H1 (cell line): ENCODE data around the gene MSI1. TPM values are rescaled to one million over a fixed set of nuclear protein-coding genes. Genes with fewer than 3 reads are reported as not detected.
A peak's percentile ranks its signal among the peaks of the same experiment; 100 is the strongest.

ENCODE experiments used
- CTCF ChIA-PET: fragments of 300-600 bp; sonication (Branson Sonifier 250); formaldehyde crosslinking; loops from one replicate; lab custom pipeline; 2021; ENCODE audit not compliant: partially characterized antibody; lab: Charles Lee
- POLR2A ChIA-PET: fragments of 300-600 bp; sonication (Branson Sonifier 250); formaldehyde crosslinking; loops from one replicate; lab custom pipeline; 2021; ENCODE audit warnings: inconsistent platforms; ENCODE audit not compliant: partially characterized antibody; lab: Charles Lee
- DNase-seq, 2 experiments: peaks; one replicate each; pipeline versions ENCODE4 v3.0.0 to v3.0.0-alpha.2; 2010 to 2022; ENCODE audit warnings: low spot score in 2 of 2, low read depth in 1 of 2, mixed read lengths in 1 of 2
- FAIRE-seq: peaks from 2 replicates; lab custom pipeline; 2011; peaks lifted over from hg19 to GRCh38; lab: Jason Lieb, UNC
- H2AFZ ChIP-seq: 2 replicates; pipeline ENCODE4 v1.8.1; 2012; ENCODE audit warnings: low read length, inconsistent platforms
- H2AK5ac ChIP-seq: 2 replicates; pipeline ENCODE4 v1.6.1; 2013; ENCODE audit warnings: low read depth, low read length
- H2BK120ac ChIP-seq: replicated peaks from 2 replicates; pipeline ENCODE3; 2013; ENCODE audit warnings: low read depth, low read length, inconsistent platforms
- H2BK12ac ChIP-seq: 2 replicates; pipeline ENCODE4 v1.6.1; 2013; ENCODE audit warnings: low read depth, low read length
- H2BK15ac ChIP-seq: 2 replicates; pipeline ENCODE4 v1.6.1; 2013; ENCODE audit warnings: low read length
- H2BK20ac ChIP-seq: 2 replicates; pipeline ENCODE4 v1.6.1; 2013; ENCODE audit warnings: low read length
- H2BK5ac ChIP-seq: 2 replicates; pipeline ENCODE4 v1.6.1; 2013; ENCODE audit warnings: low read depth, low read length
- H3K14ac ChIP-seq: 2 replicates; pipeline ENCODE4 v1.6.1; 2013; ENCODE audit warnings: inconsistent platforms; ENCODE audit not compliant: insufficient read length
- H3K18ac ChIP-seq: 2 replicates; pipeline ENCODE4 v1.6.1; 2013; ENCODE audit warnings: low read length; ENCODE audit errors: extremely low read depth
- H3K23ac ChIP-seq: 2 replicates; pipeline ENCODE4 v1.6.1; 2013; ENCODE audit warnings: inconsistent platforms; ENCODE audit not compliant: insufficient read length
- H3K23me2 ChIP-seq: 2 replicates; pipeline ENCODE4 v1.6.1; 2013; ENCODE audit warnings: low read depth, low read length
- H3K27ac ChIP-seq: 2 replicates; pipeline ENCODE4 v1.6.1; 2011; ENCODE audit warnings: low read depth, low read length, inconsistent platforms
- H3K27me3 ChIP-seq, 4 experiments: replicated peaks in 1 of 4; 1 replicate in 1 of 4; 2 replicates in 3 of 4; pipeline versions ENCODE4 v1.6.1 to v1.8.1; 2011 to 2013; ENCODE audit warnings: low read length in 3 of 4, mild to moderate bottlenecking in 3 of 4, inconsistent platforms in 2 of 4, mixed read lengths in 2 of 4, moderate library complexity in 1 of 4; ENCODE audit not compliant: control insufficient read depth in 3 of 4, insufficient read depth in 3 of 4; ENCODE audit errors: extremely low read depth in 1 of 4
- H3K36me3 ChIP-seq, 4 experiments: 2 replicates each; pipeline versions ENCODE4 v1.6.1 to v1.8.1; 2011 to 2013; ENCODE audit warnings: mild to moderate bottlenecking in 4 of 4, low read length in 3 of 4, moderate library complexity in 2 of 4, control low read depth in 1 of 4, inconsistent platforms in 1 of 4; ENCODE audit not compliant: insufficient read depth in 4 of 4, control insufficient read depth in 2 of 4
- H3K4ac ChIP-seq: replicated peaks from 2 replicates; pipeline ENCODE3; 2013; ENCODE audit warnings: low read length, low read depth, mixed read lengths, inconsistent platforms; ENCODE audit not compliant: insufficient read length
- H3K4me1 ChIP-seq, 4 experiments: replicated peaks in 1 of 4; 1 replicate in 1 of 4; 2 replicates in 3 of 4; pipeline versions ENCODE4 v1.6.1 to v1.8.1; 2011 to 2013; ENCODE audit warnings: low read length in 3 of 4, inconsistent platforms in 2 of 4, mixed read lengths in 1 of 4; ENCODE audit not compliant: insufficient read depth in 4 of 4, control insufficient read depth in 3 of 4
- H3K4me2 ChIP-seq, 2 experiments: 2 replicates each; pipeline versions ENCODE4 v1.6.1 to v1.8.1; 2011 to 2013; ENCODE audit warnings: low read depth in 2 of 2, low read length in 2 of 2, control low read depth in 1 of 2, inconsistent platforms in 1 of 2, mild to moderate bottlenecking in 1 of 2; ENCODE audit not compliant: insufficient read depth in 1 of 2
- H3K4me3 ChIP-seq, 4 experiments: fragments of 200-600, 300-600 bp in 1 of 4; sonication (generic), shearing (Covaris generic), sonication (Bioruptor Twin) in 1 of 4; 2 replicates each; pipeline versions ENCODE4 v1.5.1 to v1.8.1; 2011 to 2016; ENCODE audit warnings: low read length in 4 of 4, low read depth in 3 of 4, control low read depth in 2 of 4, inconsistent platforms in 2 of 4, mild to moderate bottlenecking in 2 of 4, mixed read lengths in 1 of 4, moderate library complexity in 1 of 4; ENCODE audit not compliant: insufficient read depth in 2 of 4; ENCODE audit errors: extremely low read depth in 1 of 4
- H3K56ac ChIP-seq: replicated peaks from 2 replicates; pipeline ENCODE3; 2013; ENCODE audit warnings: low read depth, mild to moderate bottlenecking, mixed read lengths, low read length, inconsistent platforms; ENCODE audit not compliant: insufficient read length
- H3K79me1 ChIP-seq: 2 replicates; pipeline ENCODE4 v1.6.1; 2013; ENCODE audit warnings: low read depth, low read length, control low read depth
- H3K79me2 ChIP-seq, 2 experiments: 2 replicates each; pipeline versions ENCODE4 v1.6.1 to v1.8.1; 2012 to 2013; ENCODE audit warnings: low read length in 2 of 2, mild to moderate bottlenecking in 2 of 2, inconsistent platforms in 1 of 2; ENCODE audit not compliant: insufficient read depth in 2 of 2, control insufficient read depth in 1 of 2
- H3K9ac ChIP-seq, 4 experiments: replicated peaks in 1 of 4; 1 replicate in 1 of 4; 2 replicates in 3 of 4; pipeline versions ENCODE4 v1.6.1 to v1.8.1; 2011 to 2013; ENCODE audit warnings: low read depth in 3 of 4, low read length in 3 of 4, control low read depth in 2 of 4, mild to moderate bottlenecking in 2 of 4, moderate library complexity in 2 of 4, inconsistent platforms in 1 of 4; ENCODE audit errors: extremely low read depth in 1 of 4
- H3K9me3 ChIP-seq, 2 experiments: 2 replicates each; pipeline versions ENCODE4 v1.6.1 to v1.8.1; 2012 to 2013; ENCODE audit warnings: mild to moderate bottlenecking in 2 of 2, moderate library complexity in 2 of 2, control low read depth in 1 of 2, inconsistent platforms in 1 of 2, low read depth in 1 of 2, low read length in 1 of 2, mixed read lengths in 1 of 2; ENCODE audit not compliant: insufficient read depth in 2 of 2
- H4K20me1 ChIP-seq, 2 experiments: replicated peaks in 1 of 2; 2 replicates each; pipeline versions ENCODE3 to v1.8.1; 2011 to 2013; ENCODE audit warnings: inconsistent platforms in 2 of 2, low read length in 2 of 2, mild to moderate bottlenecking in 1 of 2; ENCODE audit not compliant: insufficient read depth in 2 of 2, control insufficient read depth in 1 of 2
- H4K5ac ChIP-seq: 2 replicates; pipeline ENCODE4 v1.6.1; 2013; ENCODE audit warnings: low read length, low read depth, mixed read lengths, inconsistent platforms; ENCODE audit not compliant: insufficient read length
- H4K8ac ChIP-seq: 2 replicates; pipeline ENCODE4 v1.8.0; 2013; ENCODE audit warnings: mild to moderate bottlenecking, moderate library complexity, low read length, inconsistent platforms; ENCODE audit not compliant: insufficient read depth; ENCODE audit errors: extremely low read depth
- H4K91ac ChIP-seq: replicated peaks from 2 replicates; pipeline ENCODE3; 2013; ENCODE audit warnings: low read length, mixed read lengths, inconsistent platforms; ENCODE audit not compliant: insufficient read length
- ASH2L ChIP-seq: fragments of 200-600, 300-600 bp; sonication (generic); IDR thresholded peaks from one replicate; pipeline ENCODE4 v1.7.1; 2017; ENCODE audit warnings: low read length
- BACH1 ChIP-seq: IDR thresholded peaks from 2 replicates; pipeline ENCODE4 v1.6.1; 2012; ENCODE audit warnings: low read length, improper control_type of control experiment
- EP300 ChIP-seq, 2 experiments: IDR thresholded peaks; 1 replicate in 1 of 2; 2 replicates in 1 of 2; pipeline ENCODE4 v1.6.1; 2011 to 2012; ENCODE audit warnings: low read depth in 2 of 2, low read length in 2 of 2, mild to moderate bottlenecking in 2 of 2, borderline replicate concordance in 1 of 2, inconsistent platforms in 1 of 2, moderate library complexity in 1 of 2
- HDAC2 ChIP-seq, 2 experiments: fragments of 300-600 bp in 1 of 2; sonication (generic) in 1 of 2; IDR thresholded peaks; 2 replicates each; pipeline ENCODE4 v1.6.1; 2011 to 2012; ENCODE audit warnings: low read depth in 2 of 2, low read length in 2 of 2, mild to moderate bottlenecking in 2 of 2, moderate library complexity in 2 of 2, borderline replicate concordance in 1 of 2, inconsistent platforms in 1 of 2
- KDM4A ChIP-seq: IDR thresholded peaks from one replicate; pipeline ENCODE4 v1.7.1; 2012; ENCODE audit warnings: low read depth, mild to moderate bottlenecking, moderate library complexity, low read length, inconsistent platforms; ENCODE audit not compliant: severe bottlenecking
- POLR2AphosphoS5 ChIP-seq: IDR thresholded peaks from 2 replicates; pipeline ENCODE4 v1.6.1; 2011; ENCODE audit warnings: low read depth, low read length
- POU5F1 ChIP-seq: IDR thresholded peaks from 2 replicates; pipeline ENCODE4 v1.6.1; 2011; ENCODE audit warnings: low read depth, mild to moderate bottlenecking, low read length, moderate library complexity
- SIN3A ChIP-seq, 2 experiments: IDR thresholded peaks in 1 of 2; conservative IDR thresholded peaks in 1 of 2; 2 replicates each; pipeline ENCODE4 v1.6.1; 2011 to 2012; ENCODE audit warnings: low read length in 2 of 2, improper control_type of control experiment in 1 of 2, low read depth in 1 of 2, mild to moderate bottlenecking in 1 of 2
- SP2 ChIP-seq: IDR thresholded peaks from 2 replicates; pipeline ENCODE4 v1.6.1; 2012; ENCODE audit warnings: mild to moderate bottlenecking, low read length, inconsistent platforms
- SRF ChIP-seq: IDR thresholded peaks from 2 replicates; pipeline ENCODE4 v1.6.1; 2011; ENCODE audit warnings: mild to moderate bottlenecking, low read depth, low read length, moderate library complexity
- WGBS, 2 experiments: shearing (Covaris generic) in 1 of 2; methylation state at CpG; one replicate each; pipeline versions ENCODE4 v1.1.6 to v1.1.7; 2013 to 2015; ENCODE audit warnings: low lambda C conversion rate in 2 of 2, mixed read lengths in 2 of 2, inconsistent platforms in 1 of 2, low coverage in 1 of 2, missing lambda C conversion rate in 1 of 2; ENCODE audit not compliant: insufficient replicate concordance in 2 of 2, insufficient coverage in 1 of 2, insufficient read length in 1 of 2; ENCODE audit errors: extremely low coverage in 1 of 2, missing lambda C conversion rate in 1 of 2; 5-methylcytosine and 5-hydroxymethylcytosine counted together
- polyA plus RNA-seq, 7 experiments: library from polyadenylated mRNA; depleted of rRNA in 3 of 7; stranded (reverse) in 5 of 7; unstranded in 2 of 7; fragments of >200 nt in 5 of 7; fragments of 200-250 nt in 2 of 7; gene quantifications; 1 replicate in 5 of 7; 2 replicates in 1 of 7; 4 replicates in 1 of 7; pipeline versions ENCODE4 v1.2.1 to v1.2.3, GENCODE V29; 2011 to 2013; ENCODE audit warnings: missing spikeins in 2 of 7, mixed read lengths in 2 of 7
- total RNA-seq: library from RNA; stranded (reverse); fragmentation: NEBNext Ultra II Directional; extraction: Animal tissue kit (Norgen Biotek cat#: 25700); gene quantifications from 2 replicates; pipeline ENCODE4 v1.2.1, GENCODE V29; 2021

The MSI1 gene
- total and polyA plus RNA-seq, 2 of the 8 experiments (the other 6 are each of a cell fraction or from before 2014, with no cell fraction given), result 13.5 to 51.9 TPM

DNA sequence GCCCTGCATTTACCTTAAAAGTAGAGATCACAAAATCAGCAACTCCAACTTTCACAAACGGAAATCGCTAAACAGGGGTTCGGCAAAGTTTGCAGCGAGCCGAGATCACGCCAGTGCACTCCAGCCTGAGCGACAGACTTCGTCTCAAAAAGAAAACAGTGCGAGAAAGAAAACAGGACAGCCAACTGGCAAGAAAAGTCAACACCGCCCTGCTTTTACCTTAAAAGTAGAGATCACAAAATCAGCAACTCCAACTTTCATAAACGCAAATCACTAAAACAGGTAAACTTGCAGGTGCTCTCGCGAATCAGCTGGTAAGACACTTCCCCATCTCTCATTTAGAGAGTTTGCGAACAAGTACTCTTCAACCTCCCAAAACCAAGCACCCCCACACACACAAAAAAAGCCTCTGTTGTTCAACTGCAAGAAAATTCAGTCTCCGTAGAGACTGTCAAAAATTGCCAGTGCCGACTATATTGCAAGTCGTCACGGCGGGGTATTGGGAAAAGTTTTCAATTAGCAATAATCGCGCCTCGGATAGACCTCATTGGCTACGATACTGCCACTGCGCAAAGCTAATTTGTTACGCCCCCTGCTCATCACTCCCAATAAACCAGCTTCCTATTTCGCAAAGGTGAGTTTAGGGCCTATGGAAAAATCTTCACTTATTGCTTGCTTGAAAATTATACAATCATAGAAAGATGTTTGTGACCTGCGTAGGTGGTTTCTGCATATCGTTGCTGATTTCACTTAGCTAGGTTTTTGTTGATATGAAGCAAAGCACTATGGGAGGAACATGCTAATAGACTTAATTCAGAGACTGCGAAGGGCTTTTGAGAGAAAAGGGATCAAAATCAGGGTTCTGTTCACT lies 76.1 kb downstream of the MSI1 start, which contains the start of gene RNU4-1:
Gene RNU4-1 (minus strand): TSS at position 577 of the 871 bp plus-strand sequence.
- H3K4ac ChIP-seq, result peak within 1 kb of the TSS; percentile 94
- 5% methylated on average over 29 of the region's 29 CpGs; no CpG with 5 or more reads in 1 of the 2 experiments for WGBS, 2 experiments
- H2AK5ac ChIP-seq, result peak within 1 kb of the TSS; percentile 100; the same call in 1 of the 2 replicates
- no peaks in the 10 kb centered on the region for H3K9me3 ChIP-seq
- peaks cover 4% of the 10 kb centered on the region in 4 experiments; a peak in 6 of 7 replicates for H3K4me1 ChIP-seq
- H2BK15ac ChIP-seq, result no peak within 1 kb of the TSS
- H3K23ac ChIP-seq, result no peak within 1 kb of the TSS
- H4K20me1 ChIP-seq, result no peaks in the 10 kb centered on the region
- H3K36me3 ChIP-seq, result no peaks in the 10 kb centered on the region
- peak within 1 kb of the TSS; percentile 100 for H2BK5ac ChIP-seq
- DNase-seq (peak; percentile 75 to 80), FAIRE-seq (peak; percentile 83)
- H3K56ac ChIP-seq, result peak within 1 kb of the TSS; percentile 91
- H3K27me3 ChIP-seq, result no peaks in the 10 kb centered on the region
- CTCF ChIA-PET, result interaction anchor here (0.6 to 11.9 kb wide), 7 partner anchors 9 to 94 kb away, joined by 3 to 148 read pairs (median 6); partner anchors contain the start of genes PXN and SIRT4
- H3K14ac ChIP-seq, result no peak within 1 kb of the TSS
- peak within 1 kb of the TSS; percentile 87 to 100 for H3K4me2 ChIP-seq
- peak within 1 kb of the TSS; percentile 64 to 99 (median 98) for H3K9ac ChIP-seq
- peak within 1 kb of the TSS; percentile 92 for H4K5ac ChIP-seq
- H3K79me2 ChIP-seq, result no peaks in the 10 kb centered on the region
- peak within 1 kb of the TSS; percentile 30 for H2AFZ ChIP-seq
- POLR2A ChIA-PET, result interaction anchor here (0.9 to 67.0 kb wide), 51 partner anchors 7 to 416 kb away, joined by 3 to 4270 read pairs (median 6); partner anchors contain the start of genes BICDL1, CIT, COX6A1 and GATC
- H2BK20ac ChIP-seq, result no peak within 1 kb of the TSS
- H4K8ac ChIP-seq, result peak within 1 kb of the TSS; percentile 98; the same call in 1 of the 2 replicates
- H2BK120ac ChIP-seq, result peak within 1 kb of the TSS; percentile 88
- H4K91ac ChIP-seq, result peak within 1 kb of the TSS; percentile 100
- peak within 1 kb of the TSS; percentile 92; the same call in 1 of the 2 replicates for H2BK12ac ChIP-seq
- peak within 1 kb of the TSS; percentile 100 for H3K27ac ChIP-seq
- H3K18ac ChIP-seq, result peak within 1 kb of the TSS; percentile 72
- peaks cover 7% of the 10 kb centered on the region; the same call in 1 of the 2 replicates for H3K23me2 ChIP-seq
- no peaks in the 10 kb centered on the region for H3K79me1 ChIP-seq
- peak within 1 kb of the TSS; percentile 72 to 91 (median 73) for H3K4me3 ChIP-seq
- TF ChIP-seq POLR2AphosphoS5 (peak; percentile 100), SRF (no peak), EP300 (IDR thresholded peaks at IDR 0.05; ENCODE audit: borderline replicate concordance in 1 of 2, low read depth in 2 of 2, low read length in 2 of 2) (peak in 1 of 2 experiments; percentile 22; a peak in 1 of 3 replicates), HDAC2 (IDR thresholded peaks at IDR 0.05; ENCODE audit: borderline replicate concordance in 1 of 2, low read depth in 2 of 2, low read length in 2 of 2) (peak in 1 of 2 experiments; percentile 88; a peak in 1 of 4 replicates), SIN3A (conservative IDR thresholded peaks at IDR 0.05 in 1 of 2, IDR thresholded peaks at IDR 0.05 in 1 of 2; ENCODE audit: low read depth in 1 of 2, low read length in 2 of 2) (peak in 1 of 2 experiments; percentile 91; a peak in 1 of 4 replicates), POU5F1 (peak; percentile 64; the same call in 1 of the 2 replicates), ASH2L (peak; percentile 32), KDM4A (no peak), BACH1 (no peak), SP2 (no peak)
